Measurements from ENCODE around the gene TRDN.
A peak's percentile ranks its signal among the peaks of the same experiment; 100 is the strongest.

TRDN gene

GRCh38 chr6:123636782-123637181 lies at the start of gene TRDN:
TSS of gene TRDN (minus strand) at chr6:123636950. CDS start at chr6:123636775, 175 bp downstream.
- DNase-seq, result no peak

GRCh38 chr6:123681957-123682462 lies 45.3 kb upstream of the TRDN start:
- no peak for DNase-seq

- no peak for DNase-seq
Measured at GRCh38 chr6:123677897-123678296, 41.1 kb upstream of the TRDN start.

GRCh38 chr6:123676793-123677192 lies 40.0 kb upstream of the TRDN start:
- no peak for DNase-seq

- DNase-seq, result no peak
Measured at GRCh38 chr6:123668965-123669591, 32.3 kb upstream of the TRDN start.

- DNase-seq, result no peak
Measured at GRCh38 chr6:123668063-123668462, 31.3 kb upstream of the TRDN start.

- no peak for DNase-seq
Measured at GRCh38 chr6:123663436-123663835, 26.7 kb upstream of the TRDN start.

GRCh38 chr6:123662757-123663156 lies 26.0 kb upstream of the TRDN start:
- no peak for DNase-seq

GRCh38 chr6:123661105-123661891 lies 24.5 kb upstream of the TRDN start:
- DNase-seq, result no peak

- no peak for DNase-seq
Measured at GRCh38 chr6:123659960-123660748, 23.4 kb upstream of the TRDN start.

GRCh38 chr6:123658848-123659247 lies 22.1 kb upstream of the TRDN start:
- no peak for DNase-seq

GRCh38 chr6:123655521-123656306 lies 19.0 kb upstream of the TRDN start:
- peak; percentile 49 for DNase-seq

- no peak for DNase-seq
Measured at GRCh38 chr6:123648723-123649122, 12.0 kb upstream of the TRDN start.

GRCh38 chr6:123648020-123648580 lies 11.3 kb upstream of the TRDN start:
- no peak for DNase-seq

- no peak for DNase-seq
Measured at GRCh38 chr6:123641497-123641896, 4.7 kb upstream of the TRDN start.

GRCh38 chr6:123640567-123641187 lies 3.9 kb upstream of the TRDN start:
- no peak for DNase-seq

- no peak for DNase-seq
Measured at GRCh38 chr6:123638865-123639264, 2.1 kb upstream of the TRDN start.

GRCh38 chr6:123636282-123636681 lies 468 bp downstream of the TRDN start:
- no peak for DNase-seq

GRCh38 chr6:123635567-123635966 lies 1.2 kb downstream of the TRDN start:
- no peak for DNase-seq

- no peak for DNase-seq
Measured at GRCh38 chr6:123635144-123635543, 1.6 kb downstream of the TRDN start.

GRCh38 chr6:123632641-123633040 lies 4.1 kb downstream of the TRDN start:
- no peak for DNase-seq
